H54 (cell line): Measurements from ENCODE around the gene JAZF1.

Experiments
- DNase-seq: peaks from one replicate; pipeline ENCODE4 v3.0.0; 2011; ENCODE audit warnings: low spot score, mixed read lengths; ENCODE audit not compliant: insufficient read length
- FAIRE-seq: peaks from 3 replicates; lab custom pipeline; 2011; peaks lifted over from hg19 to GRCh38; lab: Jason Lieb, UNC
- POLR2A ChIP-seq: IDR thresholded peaks from 2 replicates; pipeline ENCODE4 v1.6.1; 2011; ENCODE audit warnings: low read depth, mild to moderate bottlenecking, low read length

Gene JAZF1

DNA sequence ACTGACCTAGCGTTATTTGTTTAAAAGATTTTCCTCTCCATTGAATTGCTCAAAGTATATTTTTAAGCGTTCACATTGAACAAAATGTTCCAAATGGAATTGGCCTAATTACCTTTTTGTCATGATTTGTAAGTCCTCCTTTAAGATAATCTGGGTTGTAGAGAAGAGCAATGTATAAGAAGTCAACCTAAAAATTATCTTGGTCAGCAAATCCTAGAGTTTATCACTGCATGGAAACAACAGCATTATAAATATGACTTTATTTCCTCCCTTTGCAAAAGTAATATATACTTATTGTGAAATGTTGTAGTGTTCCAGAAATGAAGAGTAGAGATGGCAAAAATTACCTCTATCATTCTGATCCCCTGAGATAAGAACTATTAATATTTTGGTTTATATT is 381.4 kb downstream of the JAZF1 start:
- DNase-seq (no peak), FAIRE-seq (no peak)
- TF ChIP-seq POLR2A: no peak

GRCh38 chr7:27795977-27796376 is 384.6 kb downstream of the JAZF1 start:
- no peak for TF ChIP-seq POLR2A
- FAIRE-seq (peak; percentile 87), DNase-seq (no peak)

DNA sequence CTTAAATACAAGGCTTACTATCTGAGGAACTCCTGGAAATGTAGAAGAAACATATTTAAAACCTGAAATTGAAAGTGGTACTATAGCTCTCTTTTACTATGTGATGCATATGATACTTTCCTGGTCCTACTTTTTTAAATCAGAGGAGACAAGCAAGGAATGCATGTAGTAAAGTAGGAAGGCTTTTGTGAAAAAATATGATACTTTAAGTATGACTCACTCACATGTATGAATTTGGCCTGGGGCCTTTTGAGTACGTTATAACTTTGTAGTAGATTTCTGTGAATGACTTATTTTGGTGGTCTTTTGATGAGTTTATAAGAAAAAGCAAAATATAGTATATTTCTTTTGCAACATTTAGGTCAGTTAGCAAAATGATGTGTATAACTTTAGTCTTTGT is 386.8 kb downstream of the JAZF1 start:
- FAIRE-seq (peak; percentile 95), DNase-seq (no peak)
- no peak for TF ChIP-seq POLR2A

GRCh38 chr7:27788437-27788836 is 392.2 kb downstream of the JAZF1 start:
- TF ChIP-seq POLR2A: no peak
- no peak for DNase-seq
- FAIRE-seq: no peak

GRCh38 chr7:27784399-27785053 is 396.1 kb downstream of the JAZF1 start:
- DNase-seq (peak; percentile 45), FAIRE-seq (peak; percentile 99)
- no peak for TF ChIP-seq POLR2A

DNA sequence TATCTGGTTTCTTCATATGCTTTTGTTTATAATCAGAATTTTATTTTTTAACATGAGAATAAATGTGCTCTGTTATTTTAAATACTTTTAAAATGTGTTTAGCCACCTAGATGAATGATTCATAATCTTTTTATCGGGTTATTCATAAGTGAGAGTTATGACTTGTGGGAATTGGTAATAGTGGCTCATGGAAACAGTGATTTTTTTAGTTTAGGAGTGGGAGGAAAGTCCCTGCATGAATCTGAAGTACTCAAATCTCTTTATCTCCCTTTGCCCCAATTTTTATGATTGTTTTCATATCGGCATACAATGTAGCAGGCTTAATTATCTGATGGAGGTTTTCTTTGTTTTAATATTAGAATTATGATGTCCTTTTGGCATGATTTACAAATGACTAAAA is 397.7 kb downstream of the JAZF1 start:
- DNase-seq (no peak), FAIRE-seq (no peak)
- TF ChIP-seq POLR2A: no peak

- TF ChIP-seq POLR2A: no peak
- DNase-seq (no peak), FAIRE-seq (peak; percentile 52)
Observed at GRCh38 chr7:27781188-27781587, 399.4 kb downstream of the JAZF1 start.
